Activated B cell treated with CpG ODN at 0.5 μM for 24 hours (primary cell): ENCODE measurements around the gene MBTPS1. TPM values are rescaled to one million over a fixed set of nuclear protein-coding genes. Genes with fewer than 3 reads are reported as not detected.

Source experiments
- ATAC-seq: fragments of 200-7000 bp; cut with Tn5 transposase; one replicate; pipeline ENCODE4 v1.10.0; 2021; ENCODE audit warnings: low read depth, mild to moderate bottlenecking, moderate library complexity
- CTCF ChIA-PET: fragments of 350-600 bp; sonication (Branson Sonifier 250); formaldehyde crosslinking; loops from one replicate; lab custom pipeline; 2021; ENCODE audit warnings: antibody characterized with exemption; lab: Charles Lee
- POLR2A ChIA-PET: fragments of 350-600 bp; sonication (Branson Sonifier 250); formaldehyde crosslinking; loops from one replicate; lab custom pipeline; 2021; ENCODE audit warnings: antibody characterized with exemption; lab: Charles Lee
- DNase-seq: peaks from one replicate; pipeline ENCODE4 v3.0.0; 2022
- H3K27ac Mint-ChIP-seq: one replicate; pipeline ENCODE4 v1.8.0; 2020; ENCODE audit warnings: mixed read lengths
- H3K27me3 Mint-ChIP-seq: one replicate; pipeline ENCODE4 v1.8.0; 2021; ENCODE audit warnings: mixed read lengths
- H3K36me3 Mint-ChIP-seq: one replicate; pipeline ENCODE4 v1.8.0; 2021; ENCODE audit warnings: low read depth, mixed read lengths
- H3K4me1 Mint-ChIP-seq: one replicate; pipeline ENCODE4 v1.8.0; 2021; ENCODE audit warnings: mixed read lengths
- H3K4me3 Mint-ChIP-seq: one replicate; pipeline ENCODE4 v1.8.0; 2020; ENCODE audit warnings: mild to moderate bottlenecking, mixed read lengths
- H3K9me3 Mint-ChIP-seq: one replicate; pipeline ENCODE4 v1.8.0; 2020; ENCODE audit warnings: mixed read lengths
- CTCF ChIP-seq: fragments of 200-600 bp; IDR thresholded peaks from one replicate; pipeline ENCODE4 v1.8.0; 2022; ENCODE audit warnings: antibody characterized with exemption, mild to moderate bottlenecking
- intact Hi-C: fragments of 100-400 bp; cut with micrococcal nuclease; formaldehyde crosslinking; loops from one replicate; pipeline ENCODE4 v1.15.1; 2024
- total RNA-seq: library from RNA; stranded (reverse); gene quantifications from 2 replicates; pipeline ENCODE4 v1.2.3, GENCODE V29; 2022

MBTPS1 gene
- total RNA-seq, 1 donor from 2014 or later = 79.2 TPM

GRCh38 chr16:84049403-84050060 is 67.2 kb downstream of the MBTPS1 start:
- ATAC-seq (no peak), DNase-seq (no peak)
- H3K9me3 Mint-ChIP-seq = no peaks in the 10 kb centered on the region
- H3K36me3 Mint-ChIP-seq = peaks cover 54% of the 10 kb centered on the region
- H3K27ac Mint-ChIP-seq = no peak overlapping the region
- intact Hi-C loops = no loop called here
- no peak for TF ChIP-seq CTCF
- no peaks in the 10 kb centered on the region for H3K4me1 Mint-ChIP-seq
- CTCF ChIA-PET = no interaction called here
- H3K27me3 Mint-ChIP-seq = peaks cover 2% of the 10 kb centered on the region
- POLR2A ChIA-PET = no interaction called here
- H3K4me3 Mint-ChIP-seq = no peak overlapping the region

DNA sequence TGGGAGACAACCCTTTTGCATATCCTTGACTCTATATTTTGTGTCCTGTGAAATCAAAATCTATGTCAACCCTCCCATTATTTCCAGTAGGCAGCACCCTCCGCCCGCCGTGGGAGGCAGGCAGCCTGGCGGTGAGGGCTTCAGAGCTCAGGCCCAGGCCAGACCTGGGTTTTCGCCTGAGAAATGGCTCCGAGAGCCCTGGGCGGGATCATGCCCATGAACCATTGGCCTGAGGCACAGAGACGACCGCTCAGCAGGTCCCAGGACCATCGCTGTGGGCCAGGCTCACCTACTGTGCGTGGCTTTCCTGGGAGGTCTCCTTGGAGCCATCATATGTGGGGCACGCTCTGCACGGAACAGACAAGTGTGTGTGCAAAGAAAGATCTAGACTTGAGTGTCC is 67.9 kb downstream of the MBTPS1 start:
- CTCF ChIA-PET = no interaction called here

GRCh38 chr16:84048270-84048669 is 68.5 kb downstream of the MBTPS1 start:
- no peak for TF ChIP-seq CTCF
- H3K4me3 Mint-ChIP-seq = no peak overlapping the region
- CTCF ChIA-PET = no interaction called here
- H3K27ac Mint-ChIP-seq = no peak overlapping the region
- H3K9me3 Mint-ChIP-seq = no peaks in the 10 kb centered on the region
- no peaks in the 10 kb centered on the region for H3K4me1 Mint-ChIP-seq
- intact Hi-C loops = no loop called here
- peaks cover 15% of the 10 kb centered on the region for H3K27me3 Mint-ChIP-seq
- H3K36me3 Mint-ChIP-seq = peaks cover 41% of the 10 kb centered on the region
- POLR2A ChIA-PET = no interaction called here
- ATAC-seq (no peak), DNase-seq (no peak)

More for the DNA sequence above, 67.9 kb downstream of the MBTPS1 start:
- DNase-seq = no peak
- no peaks in the 10 kb centered on the region for H3K9me3 Mint-ChIP-seq
- H3K27ac Mint-ChIP-seq = no peak overlapping the region
- no peak overlapping the region for H3K4me3 Mint-ChIP-seq
- ATAC-seq = no peak
- peaks cover 47% of the 10 kb centered on the region for H3K36me3 Mint-ChIP-seq
- intact Hi-C loops = no loop called here
- H3K4me1 Mint-ChIP-seq = no peaks in the 10 kb centered on the region
- peaks cover 9% of the 10 kb centered on the region for H3K27me3 Mint-ChIP-seq
- no peak for TF ChIP-seq CTCF
- POLR2A ChIA-PET = no interaction called here

DNA sequence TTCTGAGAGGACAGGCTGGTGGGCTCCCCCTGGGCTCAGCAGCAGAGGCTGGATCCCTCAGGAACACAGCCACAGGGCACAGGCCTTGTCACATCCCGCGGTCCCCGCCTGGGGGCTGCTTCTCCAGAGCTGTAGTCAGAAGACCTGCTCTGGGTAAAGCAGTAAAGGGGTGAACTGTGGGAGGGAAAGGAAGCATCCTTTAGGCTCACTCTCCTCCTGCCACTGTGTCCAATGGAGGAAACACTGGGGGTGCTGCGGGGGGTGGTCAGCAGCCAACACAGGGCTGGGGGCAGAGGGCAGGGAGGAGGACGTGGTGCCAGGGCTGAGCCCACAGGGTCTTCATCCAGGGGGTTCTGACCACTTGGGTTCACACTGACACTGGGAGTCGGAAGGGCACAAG is 69.1 kb downstream of the MBTPS1 start:
- intact Hi-C loops = no loop called here
- ChIA-PET POLR2A (no interaction called here), CTCF (no interaction called here)
- Mint-ChIP-seq H3K4me3 (no peak overlapping the region), H3K27me3 (peaks cover 18% of the 10 kb centered on the region), H3K36me3 (peaks cover 35% of the 10 kb centered on the region), H3K27ac (no peak overlapping the region), H3K9me3 (no peaks in the 10 kb centered on the region), H3K4me1 (no peaks in the 10 kb centered on the region)
- ATAC-seq (no peak), DNase-seq (no peak)
- no peak for TF ChIP-seq CTCF

DNA sequence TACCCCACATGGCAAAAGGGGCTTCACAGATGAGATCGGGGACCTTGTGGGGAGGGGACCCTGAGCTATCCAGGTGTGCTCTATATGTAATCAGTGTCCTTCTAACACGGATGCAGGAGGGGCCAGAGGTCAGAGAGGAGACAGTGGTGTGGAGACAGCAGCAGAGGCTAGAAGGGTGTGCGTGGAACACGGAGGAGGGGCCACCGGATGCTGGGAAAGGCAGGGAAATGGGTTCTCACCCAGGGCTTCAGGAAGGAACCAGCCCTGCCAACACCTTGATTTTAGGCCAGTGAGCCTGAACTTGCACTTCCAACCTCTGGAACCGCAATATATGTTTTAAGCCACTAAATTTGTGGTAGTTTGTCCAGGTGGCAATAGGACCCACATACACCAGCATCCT is 69.5 kb downstream of the MBTPS1 start:
- no peak overlapping the region for H3K4me3 Mint-ChIP-seq
- POLR2A ChIA-PET = no interaction called here
- CTCF ChIA-PET = no interaction called here
- no peak for ATAC-seq
- peaks cover 18% of the 10 kb centered on the region for H3K27me3 Mint-ChIP-seq
- H3K27ac Mint-ChIP-seq = no peak overlapping the region
- DNase-seq = no peak
- peaks cover 31% of the 10 kb centered on the region for H3K36me3 Mint-ChIP-seq
- intact Hi-C loops = no loop called here
- no peak for TF ChIP-seq CTCF
- H3K9me3 Mint-ChIP-seq = no peaks in the 10 kb centered on the region
- no peaks in the 10 kb centered on the region for H3K4me1 Mint-ChIP-seq
